ENCODE results near the gene SART1.

Gene SART1

GRCh38 chr11:65982824-65983588, 21.5 kb downstream of the SART1 start:
- TF ChIP-seq CTCF (conservative IDR thresholded peaks at IDR 0.05), result no peak
- H3K27ac ChIP-seq, result no peak overlapping the region; the same call in 1 of the 2 replicates

GRCh38 chr11:65983589-65983987, 22.1 kb downstream of the SART1 start:
- no peak for TF ChIP-seq CTCF (conservative IDR thresholded peaks at IDR 0.05)
- no peak overlapping the region for H3K27ac ChIP-seq

- TF ChIP-seq CTCF (conservative IDR thresholded peaks at IDR 0.05), result no peak
- H3K27ac ChIP-seq, result no peak overlapping the region
These were observed 25.8 kb downstream of the SART1 start for GRCh38 chr11:65987336-65987735.

GRCh38 chr11:65988791-65989592, 27.5 kb downstream of the SART1 start:
- TF ChIP-seq CTCF (conservative IDR thresholded peaks at IDR 0.05), result peak; percentile 100
- H3K27ac ChIP-seq, result peak overlapping the region; percentile 55

GRCh38 chr11:65992056-65992455, 30.5 kb downstream of the SART1 start:
- no peak overlapping the region for H3K27ac ChIP-seq
- no peak for TF ChIP-seq CTCF (conservative IDR thresholded peaks at IDR 0.05)

- H3K27ac ChIP-seq, result no peak overlapping the region
- no peak for TF ChIP-seq CTCF (conservative IDR thresholded peaks at IDR 0.05)
These were observed 35.8 kb downstream of the SART1 start for GRCh38 chr11:65997286-65997685.

- TF ChIP-seq CTCF (conservative IDR thresholded peaks at IDR 0.05), result no peak
- H3K27ac ChIP-seq, result peak within 1 kb of the TSS; percentile 99
These were observed 40.6 kb downstream of the SART1 start, which contains the start of the genes BANF1 and EIF1AD for GRCh38 chr11:66001942-66002647. TSS of gene BANF1 (plus strand) at chr11:66002503. CDS start at chr11:66003251, 748 bp downstream. TSS of gene EIF1AD (minus strand) at chr11:66002157. CDS start at chr11:66000389, 1,768 bp downstream.
